Loucy (cell line): ENCODE results near the gene MAP3K12.

Source experiments
- CTCF ChIP-seq: fragments of 200-600 bp; sonication (generic); conservative IDR thresholded peaks from 2 replicates; pipeline ENCODE4 v1.5.1; 2014; ENCODE audit warnings: mild to moderate bottlenecking, antibody characterized with exemption, low read length
- EZH2phosphoT487 ChIP-seq: fragments of 200-600 bp; IDR thresholded peaks from 2 replicates; pipeline ENCODE4 v1.6.1; 2018; ENCODE audit warnings: antibody characterized with exemption, mild to moderate bottlenecking, moderate library complexity, borderline replicate concordance

- TF ChIP-seq CTCF: no peak
- no peak for TF ChIP-seq EZH2phosphoT487
Observed at GRCh38 chr12:53430116-53430515, 69.1 kb downstream of the MAP3K12 start.
